IMR-90 (cell line): ENCODE results near the gene ENO4.

ENCODE experiments used
- FOS ChIP-seq: fragments of 150-350 bp; IDR thresholded peaks from 2 replicates; pipeline ENCODE4 v1.6.1; 2016; ENCODE audit warnings: low read depth, low read length
- NFE2L2 ChIP-seq: fragments of 150-350 bp; IDR thresholded peaks from 2 replicates; pipeline ENCODE4 v1.6.1; 2016; ENCODE audit warnings: low read depth, mild to moderate bottlenecking, low read length
- POLR2A ChIP-seq: IDR thresholded peaks from 2 replicates; pipeline ENCODE4 v1.6.1; 2012; ENCODE audit warnings: mild to moderate bottlenecking, low read depth, low read length
- RAD21 ChIP-seq: IDR thresholded peaks from 2 replicates; pipeline ENCODE4 v1.6.1; 2012; ENCODE audit warnings: low read length, improper control_type of control experiment
- RFX5 ChIP-seq: IDR thresholded peaks from 2 replicates; pipeline ENCODE4 v1.8.0; 2012; ENCODE audit warnings: low read depth, mild to moderate bottlenecking, low read length, moderate library complexity
- TF ChIP-seq, protein P1 (sequence below): conservative IDR thresholded peaks from 2 replicates; pipeline ENCODE4 v1.5.1; 2012; ENCODE audit warnings: mild to moderate bottlenecking, low read depth, low read length, improper control_type of control experiment
- TF ChIP-seq, protein P2 (sequence below): fragments of 150-350 bp; IDR thresholded peaks from 2 replicates; pipeline ENCODE4 v1.6.1; 2016; ENCODE audit warnings: low read depth, mild to moderate bottlenecking, low read length, moderate library complexity, borderline replicate concordance

GRCh38 chr10:116919164-116919563 is 69.9 kb downstream of the ENO4 start:
- TF ChIP-seq RFX5 (no peak), POLR2A (no peak), FOS (no peak), NFE2L2 (no peak), RAD21 (no peak)
- TF ChIP-seq, protein P1, sequence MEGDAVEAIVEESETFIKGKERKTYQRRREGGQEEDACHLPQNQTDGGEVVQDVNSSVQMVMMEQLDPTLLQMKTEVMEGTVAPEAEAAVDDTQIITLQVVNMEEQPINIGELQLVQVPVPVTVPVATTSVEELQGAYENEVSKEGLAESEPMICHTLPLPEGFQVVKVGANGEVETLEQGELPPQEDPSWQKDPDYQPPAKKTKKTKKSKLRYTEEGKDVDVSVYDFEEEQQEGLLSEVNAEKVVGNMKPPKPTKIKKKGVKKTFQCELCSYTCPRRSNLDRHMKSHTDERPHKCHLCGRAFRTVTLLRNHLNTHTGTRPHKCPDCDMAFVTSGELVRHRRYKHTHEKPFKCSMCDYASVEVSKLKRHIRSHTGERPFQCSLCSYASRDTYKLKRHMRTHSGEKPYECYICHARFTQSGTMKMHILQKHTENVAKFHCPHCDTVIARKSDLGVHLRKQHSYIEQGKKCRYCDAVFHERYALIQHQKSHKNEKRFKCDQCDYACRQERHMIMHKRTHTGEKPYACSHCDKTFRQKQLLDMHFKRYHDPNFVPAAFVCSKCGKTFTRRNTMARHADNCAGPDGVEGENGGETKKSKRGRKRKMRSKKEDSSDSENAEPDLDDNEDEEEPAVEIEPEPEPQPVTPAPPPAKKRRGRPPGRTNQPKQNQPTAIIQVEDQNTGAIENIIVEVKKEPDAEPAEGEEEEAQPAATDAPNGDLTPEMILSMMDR: no peak
- TF ChIP-seq, protein P2, sequence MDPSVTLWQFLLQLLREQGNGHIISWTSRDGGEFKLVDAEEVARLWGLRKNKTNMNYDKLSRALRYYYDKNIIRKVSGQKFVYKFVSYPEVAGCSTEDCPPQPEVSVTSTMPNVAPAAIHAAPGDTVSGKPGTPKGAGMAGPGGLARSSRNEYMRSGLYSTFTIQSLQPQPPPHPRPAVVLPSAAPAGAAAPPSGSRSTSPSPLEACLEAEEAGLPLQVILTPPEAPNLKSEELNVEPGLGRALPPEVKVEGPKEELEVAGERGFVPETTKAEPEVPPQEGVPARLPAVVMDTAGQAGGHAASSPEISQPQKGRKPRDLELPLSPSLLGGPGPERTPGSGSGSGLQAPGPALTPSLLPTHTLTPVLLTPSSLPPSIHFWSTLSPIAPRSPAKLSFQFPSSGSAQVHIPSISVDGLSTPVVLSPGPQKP: no peak
